ENCODE measurements around the gene SUGCT.

Gene SUGCT

GRCh38 chr7:40848541-40849221, 713.9 kb downstream of the SUGCT start:
- no peak for DNase-seq

GRCh38 chr7:40850017-40850416, 715.2 kb downstream of the SUGCT start:
- DNase-seq: no peak

GRCh38 chr7:40851001-40851400, 716.2 kb downstream of the SUGCT start:
- DNase-seq: no peak

- DNase-seq: no peak
Observed at GRCh38 chr7:40859076-40859475, 724.3 kb downstream of the SUGCT start.

GRCh38 chr7:40859965-40860543, 725.2 kb downstream of the SUGCT start:
- DNase-seq: no peak

- no peak for DNase-seq
Observed at GRCh38 chr7:40865441-40866233, 730.8 kb downstream of the SUGCT start.

GRCh38 chr7:40866601-40867000, 731.8 kb downstream of the SUGCT start:
- no peak for DNase-seq

GRCh38 chr7:40870108-40870507, 735.3 kb downstream of the SUGCT start:
- DNase-seq: no peak

- no peak for DNase-seq
Observed at GRCh38 chr7:40873248-40873647, 738.4 kb downstream of the SUGCT start.

GRCh38 chr7:40874756-40875155, 740.0 kb downstream of the SUGCT start:
- DNase-seq: no peak

GRCh38 chr7:40876601-40877000, 741.8 kb downstream of the SUGCT start:
- DNase-seq: no peak

GRCh38 chr7:40879941-40880543, 745.2 kb downstream of the SUGCT start:
- DNase-seq: no peak

- no peak for DNase-seq
Observed at GRCh38 chr7:40880581-40880980, 745.8 kb downstream of the SUGCT start.

- no peak for DNase-seq
Observed at GRCh38 chr7:40881405-40881926, 746.7 kb downstream of the SUGCT start.

- DNase-seq: no peak
Observed at GRCh38 chr7:40882071-40882658, 747.4 kb downstream of the SUGCT start.

GRCh38 chr7:40883826-40884225, 749.0 kb downstream of the SUGCT start:
- no peak for DNase-seq

- no peak for DNase-seq
Observed at GRCh38 chr7:40884241-40884640, 749.4 kb downstream of the SUGCT start.

GRCh38 chr7:40885503-40885902, 750.7 kb downstream of the SUGCT start:
- DNase-seq: no peak

- no peak for DNase-seq
Observed at GRCh38 chr7:40887099-40887498, 752.3 kb downstream of the SUGCT start.

- no peak for DNase-seq
Observed at GRCh38 chr7:40888499-40888898, 753.7 kb downstream of the SUGCT start.

- no peak for DNase-seq
Observed at GRCh38 chr7:40889099-40889498, 754.3 kb downstream of the SUGCT start.

GRCh38 chr7:40889539-40889938, 754.7 kb downstream of the SUGCT start:
- DNase-seq: no peak

- DNase-seq: no peak
Observed at GRCh38 chr7:40890088-40890692, 755.4 kb downstream of the SUGCT start.

Measured in NCI-H1694 (cell line).